GM18867 (cell line): ENCODE measurements around the gene CYB5B.

Source experiments
- ATAC-seq: cut with Tn5 transposase; IDR thresholded peaks from one replicate; pipeline ENCODE4 v1.9.1; 2021; ENCODE audit warnings: mild to moderate bottlenecking, moderate library complexity; ENCODE audit not compliant: unreplicated experiment

Gene CYB5B

DNA sequence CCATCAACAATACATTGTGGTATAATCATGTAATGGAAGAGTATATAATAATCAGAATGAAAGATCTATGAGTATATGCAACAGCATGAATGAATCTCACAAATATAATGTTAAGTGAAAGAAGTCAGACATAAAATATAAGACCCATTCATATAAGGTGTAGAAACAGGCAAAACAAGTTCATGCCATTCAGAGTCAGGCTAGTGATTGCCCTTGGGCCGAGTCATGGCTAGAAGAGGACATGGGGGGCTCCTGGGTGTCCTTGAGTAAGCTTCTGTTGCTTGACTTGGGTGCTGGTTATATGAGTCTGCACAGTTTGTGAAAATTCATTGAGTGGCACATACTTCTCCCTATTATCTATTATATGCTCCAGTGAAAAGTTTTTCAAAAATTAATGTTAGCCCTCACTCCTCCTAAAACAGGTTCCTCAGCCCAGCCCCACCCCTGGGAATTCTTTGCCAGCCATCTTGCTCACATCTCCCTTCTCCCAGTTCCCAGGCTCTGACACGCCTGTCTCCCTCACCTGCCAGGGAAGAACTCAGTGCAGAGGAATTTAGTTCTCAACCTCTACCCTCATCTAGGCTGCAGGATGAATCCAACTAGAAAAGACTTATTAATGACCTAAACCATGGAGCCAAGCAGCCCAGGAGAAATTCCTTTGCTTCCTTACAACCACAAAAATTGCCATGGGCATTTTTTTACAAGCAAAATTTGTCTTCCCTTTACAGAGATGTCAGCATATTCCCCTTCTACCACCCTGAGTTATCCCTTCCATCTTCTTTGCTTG lies 89.0 kb downstream of the CYB5B start:
- no peak for ATAC-seq

DNA sequence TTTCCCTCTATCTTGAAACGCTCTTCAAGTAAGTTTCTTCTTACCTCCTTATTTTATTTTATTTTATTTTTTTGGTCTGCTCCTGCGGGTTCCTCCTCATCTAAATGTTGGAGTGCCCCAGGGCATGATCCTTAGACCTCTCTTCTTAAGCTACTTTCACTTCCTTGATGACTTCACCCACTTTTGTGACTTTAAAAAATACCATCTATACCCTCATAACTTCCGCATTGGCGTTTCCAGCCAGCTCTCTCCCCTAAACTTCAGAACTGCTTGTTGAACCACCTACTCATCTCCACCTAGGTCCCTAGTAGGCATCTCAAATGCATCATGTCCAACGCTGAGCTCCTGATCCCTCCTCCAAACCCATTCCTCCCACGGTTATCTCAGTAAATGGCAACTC lies 89.9 kb downstream of the CYB5B start:
- ATAC-seq, result no peak
